Keratinocyte (primary cell): ENCODE results near the gene SYDE2. TPM values are rescaled to one million over a fixed set of nuclear protein-coding genes. Genes with fewer than 3 reads are reported as not detected.

Source experiments
- DNase-seq: peaks from one replicate; pipeline ENCODE4 v3.0.0-alpha.2; 2011; ENCODE audit warnings: low read depth, missing footprints, low spot score
- FAIRE-seq: peaks from 2 replicates; lab custom pipeline; 2011; peaks lifted over from hg19 to GRCh38; lab: Jason Lieb, UNC
- H2AFZ ChIP-seq: 2 replicates; pipeline ENCODE4 v1.6.0; 2012; ENCODE audit warnings: low read length, control low read depth, inconsistent platforms; ENCODE audit not compliant: control insufficient read depth
- H3K27ac ChIP-seq: 2 replicates; pipeline ENCODE4 v1.5.1; 2011; ENCODE audit warnings: low read length; ENCODE audit not compliant: control insufficient read depth, insufficient read depth
- H3K27me3 ChIP-seq: 3 replicates; pipeline ENCODE4 v1.6.0; 2011; ENCODE audit warnings: low read length; ENCODE audit not compliant: control insufficient read depth, insufficient read depth; ENCODE audit errors: extremely low read depth
- H3K36me3 ChIP-seq, 2 experiments: 2 replicates in 1 of 2; 3 replicates in 1 of 2; pipeline ENCODE4 v1.5.1; 2011; ENCODE audit warnings: low read length in 2 of 2, mild to moderate bottlenecking in 1 of 2; ENCODE audit not compliant: control insufficient read depth in 2 of 2, insufficient read depth in 2 of 2; ENCODE audit errors: extremely low read depth in 1 of 2
- H3K4me1 ChIP-seq: 3 replicates; pipeline ENCODE4 v1.5.1; 2011; ENCODE audit warnings: low read length; ENCODE audit not compliant: control insufficient read depth, insufficient read depth; ENCODE audit errors: extremely low read depth
- H3K4me2 ChIP-seq: 3 replicates; pipeline ENCODE4 v1.6.0; 2011; ENCODE audit warnings: low read depth, low read length; ENCODE audit not compliant: control insufficient read depth, insufficient read depth; ENCODE audit errors: extremely low read depth
- H3K4me3 ChIP-seq, 3 experiments: fragments of 200-600 bp in 1 of 3; sonication (generic) in 1 of 3; 2 replicates in 2 of 3; 3 replicates in 1 of 3; pipeline ENCODE4 v1.5.1; 2011 to 2016; ENCODE audit warnings: low read length in 3 of 3, mild to moderate bottlenecking in 3 of 3, control low read depth in 2 of 3, inconsistent platforms in 1 of 3, low read depth in 1 of 3, mixed read lengths in 1 of 3, mixed run types in 1 of 3, moderate library complexity in 1 of 3; ENCODE audit not compliant: control insufficient read depth in 2 of 3, insufficient read depth in 2 of 3; ENCODE audit errors: extremely low read depth in 1 of 3
- H3K79me2 ChIP-seq: 2 replicates; pipeline ENCODE4 v1.6.0; 2012; ENCODE audit warnings: low read length; ENCODE audit not compliant: control insufficient read depth, insufficient read depth
- H3K9ac ChIP-seq: 3 replicates; pipeline ENCODE4 v1.6.0; 2011; ENCODE audit warnings: low read length; ENCODE audit not compliant: control insufficient read depth, insufficient read depth; ENCODE audit errors: extremely low read depth
- H3K9me1 ChIP-seq: 3 replicates; pipeline ENCODE4 v1.6.0; 2011; ENCODE audit warnings: low read length; ENCODE audit not compliant: control insufficient read depth, insufficient read depth; ENCODE audit errors: extremely low read depth
- H3K9me3 ChIP-seq: 2 replicates; pipeline ENCODE4 v1.5.1; 2012; ENCODE audit warnings: low read depth, low read length; ENCODE audit not compliant: control insufficient read depth
- H4K20me1 ChIP-seq: 3 replicates; pipeline ENCODE4 v1.6.0; 2011; ENCODE audit warnings: low read length; ENCODE audit not compliant: control insufficient read depth, insufficient read depth; ENCODE audit errors: extremely low read depth
- CTCF ChIP-seq, 3 experiments: IDR thresholded peaks in 1 of 3; conservative IDR thresholded peaks in 1 of 3; optimal IDR thresholded peaks in 1 of 3; 2 replicates in 2 of 3; 3 replicates in 1 of 3; pipeline versions ENCODE3 to v1.5.1; 2011; ENCODE audit warnings: low read length in 3 of 3, mild to moderate bottlenecking in 3 of 3, moderate library complexity in 2 of 3, control low read depth in 1 of 3, inconsistent platforms in 1 of 3; ENCODE audit not compliant: insufficient read depth in 2 of 3; ENCODE audit errors: extremely low read depth in 1 of 3
- EZH2 ChIP-seq: IDR thresholded peaks from one replicate; pipeline ENCODE4 v1.6.1; 2012; ENCODE audit warnings: inconsistent platforms, mild to moderate bottlenecking, low read length, moderate library complexity
- dilution Hi-C: fragments of 300-500 bp; cut with MboI; formaldehyde crosslinking; loops from one replicate; pipeline ENCODE4 v1.7.0; 2020; ENCODE audit warnings: low sequenced_read_pairs; ENCODE audit not compliant: extremely low pct_ligation_motif_present
- polyA plus RNA-seq, 5 experiments: library from polyadenylated mRNA; depleted of rRNA in 3 of 5; stranded (reverse) in 3 of 5; stranded (forward) in 1 of 5; unstranded in 1 of 5; fragments of >200 nt; gene quantifications; 1 replicate in 1 of 5; 2 replicates in 3 of 5; 3 replicates in 1 of 5; pipeline versions ENCODE4 v1.2.1 to v1.2.3, GENCODE V29; 2011 to 2012; ENCODE audit warnings: missing spikeins in 2 of 5, low read depth in 1 of 5, low replicate concordance in 1 of 5

SYDE2 gene
- polyA plus RNA-seq, 1 donor (not counting 4 experiments of a cell fraction or from before 2014, with no cell fraction given): 1.7 TPM

GRCh38 chr1:85151446-85151845 is 49.4 kb downstream of the SYDE2 start:
- H3K9ac ChIP-seq: no peak overlapping the region
- no peak overlapping the region for H2AFZ ChIP-seq
- no peaks in the 10 kb centered on the region for H3K9me1 ChIP-seq
- dilution Hi-C loops: no loop called here
- DNase-seq (no peak), FAIRE-seq (no peak)
- H3K4me3 ChIP-seq: no peak overlapping the region
- H3K4me2 ChIP-seq: no peak overlapping the region
- H3K36me3 ChIP-seq: no peaks in the 10 kb centered on the region
- no peaks in the 10 kb centered on the region for H3K9me3 ChIP-seq
- no peaks in the 10 kb centered on the region for H4K20me1 ChIP-seq
- no peak overlapping the region for H3K27ac ChIP-seq
- no peaks in the 10 kb centered on the region for H3K27me3 ChIP-seq
- no peak for TF ChIP-seq EZH2
- H3K79me2 ChIP-seq: no peaks in the 10 kb centered on the region
- no peaks in the 10 kb centered on the region for H3K4me1 ChIP-seq

GRCh38 chr1:85149805-85150204 is 51.0 kb downstream of the SYDE2 start:
- dilution Hi-C loops: no loop called here

More at GRCh38 chr1:85149805-85150204, 51.0 kb downstream of the SYDE2 start:
- no peaks in the 10 kb centered on the region for H3K9me3 ChIP-seq
- no peak overlapping the region for H3K27ac ChIP-seq
- no peak overlapping the region for H3K9ac ChIP-seq
- H3K4me3 ChIP-seq: no peak overlapping the region
- H2AFZ ChIP-seq: no peak overlapping the region
- TF ChIP-seq CTCF (optimal IDR thresholded peaks at IDR 0.05 in 1 of 3, IDR thresholded peaks at IDR 0.05 in 1 of 3, conservative IDR thresholded peaks at IDR 0.05 in 1 of 3; ENCODE audit: extremely low read depth in 1 of 3, insufficient read depth in 2 of 3, low read length in 3 of 3) (no peak), EZH2 (no peak)
- FAIRE-seq (no peak), DNase-seq (no peak)
- H3K4me1 ChIP-seq: no peaks in the 10 kb centered on the region
- H4K20me1 ChIP-seq: no peaks in the 10 kb centered on the region
- no peaks in the 10 kb centered on the region for H3K36me3 ChIP-seq
- H3K9me1 ChIP-seq: no peaks in the 10 kb centered on the region
- H3K79me2 ChIP-seq: no peaks in the 10 kb centered on the region
- no peaks in the 10 kb centered on the region for H3K27me3 ChIP-seq
- H3K4me2 ChIP-seq: no peak overlapping the region
